Lower leg skin (tissue), 4 donors: ENCODE data around the gene RASA3. TPM values are rescaled to one million over a fixed set of nuclear protein-coding genes. Genes with fewer than 3 reads are reported as not detected.
"Not testable (repeated sequence)": the region's sequence is repeated elsewhere in the genome, so short reads cannot be mapped to it uniquely, and the experiment has no call there.

Experiments used
- DNase-seq, 2 donors: peaks; one replicate each; pipeline ENCODE4 v3.0.0-alpha.2; 2019; ENCODE audit warnings: low spot score in 2 of 2
- H3K4me3 ChIP-seq: fragments of 200-600 bp; sonication (generic); 2 replicates; pipeline ENCODE4 v1.5.1; 2017; ENCODE audit warnings: mild to moderate bottlenecking, low read depth; ENCODE audit not compliant: poor library complexity, severe bottlenecking
- CTCF ChIP-seq, 3 donors: fragments of 450-650 bp; IDR thresholded peaks; one replicate each; pipeline ENCODE4 v1.5.1; 2016; ENCODE audit warnings: antibody characterized with exemption in 3 of 3, mild to moderate bottlenecking in 3 of 3, moderate library complexity in 2 of 3
- POLR2A ChIP-seq, 2 donors: fragments of 450-650 bp; IDR thresholded peaks; one replicate each; pipeline ENCODE4 v1.6.1; 2016 to 2017; ENCODE audit warnings: antibody characterized with exemption in 2 of 2, mild to moderate bottlenecking in 1 of 2, moderate library complexity in 1 of 2
- WGBS, 2 donors: methylation state at CpG; one replicate each; pipeline ENCODE4 v1.1.5; 2018; 5-methylcytosine and 5-hydroxymethylcytosine counted together
- intact Hi-C: fragments of 100-400 bp; cut with DNase I; formaldehyde crosslinking; loops from one replicate; pipeline ENCODE4 v1.15.0; 2023; ENCODE audit warnings: low total_unique reads
- total RNA-seq, 4 donors: library from RNA; depleted of rRNA; stranded (reverse); fragments of >200 nt; gene quantifications; one replicate each; pipeline ENCODE4 v1.1.0, GENCODE V29; 2016

RASA3 gene
- total RNA-seq, 4 donors from 2014 or later = 12.9 to 30.5 (median 24.2) TPM

GRCh38 chr13:113990321-113990837, 142.0 kb downstream of the RASA3 start:
- WGBS, 2 donors = 93% methylated on average over 9 of the region's 9 CpGs
- TF ChIP-seq CTCF (IDR thresholded peaks at IDR 0.05) = no peak
- TF ChIP-seq POLR2A (IDR thresholded peaks at IDR 0.05) = no peak
- peak in 1 of 2 donors; percentile 81 for DNase-seq
- intact Hi-C loops = no loop called here
- H3K4me3 ChIP-seq = no peak overlapping the region

GRCh38 chr13:113989585-113990300, 142.7 kb downstream of the RASA3 start:
- intact Hi-C loops = no loop called here
- peak in 1 of 2 donors; percentile 52 for DNase-seq
- WGBS, 2 donors = 89 to 93% methylated on average over 8 of the region's 8 CpGs
- no peak for TF ChIP-seq CTCF (IDR thresholded peaks at IDR 0.05)
- TF ChIP-seq POLR2A (IDR thresholded peaks at IDR 0.05) = no peak
- H3K4me3 ChIP-seq = no peak overlapping the region

- intact Hi-C loops, H3K4me3 ChIP-seq: not testable (repeated sequence)
- DNase-seq = peak in 1 of 2 donors; percentile 46
- 88 to 97% methylated on average over 6 of the region's 6 CpGs for WGBS, 2 donors
Measured at GRCh38 chr13:113988859-113989258, 143.6 kb downstream of the RASA3 start.

- H3K4me3 ChIP-seq = no peak overlapping the region
- intact Hi-C loops = no loop called here
- WGBS, 2 donors = 92 to 93% methylated on average over 11 to 15 of the region's 15 CpGs
- TF ChIP-seq CTCF (IDR thresholded peaks at IDR 0.05) = no peak
- peak in 1 of 2 donors; percentile 79 for DNase-seq
Measured at GRCh38 chr13:113982296-113982661, 150.1 kb downstream of the RASA3 start.

- DNase-seq = peak in 1 of 2 donors; percentile 83
- no peak for TF ChIP-seq CTCF (IDR thresholded peaks at IDR 0.05)
- TF ChIP-seq POLR2A (IDR thresholded peaks at IDR 0.05) = no peak
- WGBS, 2 donors = 85 to 89% methylated on average over 26 to 27 of the region's 28 CpGs
- no peak overlapping the region for H3K4me3 ChIP-seq
- intact Hi-C loops = no loop called here
Measured at GRCh38 chr13:113981611-113982295, 150.7 kb downstream of the RASA3 start.

GRCh38 chr13:113981194-113981605, 151.2 kb downstream of the RASA3 start:
- TF ChIP-seq POLR2A (IDR thresholded peaks at IDR 0.05) (no peak), CTCF (IDR thresholded peaks at IDR 0.05) (no peak)
- DNase-seq = peak; percentile 88 to 94
- intact Hi-C loops = no loop called here
- no peak overlapping the region for H3K4me3 ChIP-seq
- 73 to 75% methylated on average over 9 to 16 of the region's 16 CpGs for WGBS, 2 donors
